Aorta (tissue), 5 donors: ENCODE measurements around the gene TFCP2L1. TPM values are rescaled to one million over a fixed set of nuclear protein-coding genes. Genes with fewer than 3 reads are reported as not detected.
"Not testable (repeated sequence)": the region's sequence is repeated elsewhere in the genome, so short reads cannot be mapped to it uniquely, and the experiment has no call there.

Experiments used
- ATAC-seq: fragments of 200-7000 bp; cut with Tn5 transposase; one replicate; pipeline ENCODE4 v1.9.1; 2022; ENCODE audit warnings: moderate library complexity; ENCODE audit not compliant: low FRiP score
- DNase-seq, 2 donors: peaks; one replicate each; pipeline ENCODE4 v3.0.0-alpha.2; 2020
- H3K27ac ChIP-seq, 2 donors: one replicate each; pipeline ENCODE4 v1.5.1; 2013; ENCODE audit warnings: low read length in 2 of 2, mild to moderate bottlenecking in 2 of 2, moderate library complexity in 2 of 2, control low read depth in 1 of 2, inconsistent platforms in 1 of 2, low read depth in 1 of 2
- H3K27me3 ChIP-seq, 2 donors: one replicate each; pipeline ENCODE4 v1.6.1; 2013; ENCODE audit warnings: control low read depth in 1 of 2, low read length in 1 of 2, mild to moderate bottlenecking in 1 of 2, moderate library complexity in 1 of 2; ENCODE audit not compliant: insufficient read depth in 2 of 2, control insufficient read depth in 1 of 2
- H3K36me3 ChIP-seq, 2 donors: one replicate each; pipeline ENCODE4 v1.6.1; 2013; ENCODE audit warnings: control low read depth in 1 of 2, low read length in 1 of 2, mild to moderate bottlenecking in 1 of 2; ENCODE audit not compliant: insufficient read depth in 2 of 2, control insufficient read depth in 1 of 2
- H3K4me1 ChIP-seq, 2 donors: one replicate each; pipeline ENCODE4 v1.6.1; 2013; ENCODE audit warnings: low read length in 2 of 2, control low read depth in 1 of 2, mild to moderate bottlenecking in 1 of 2, moderate library complexity in 1 of 2; ENCODE audit not compliant: insufficient read depth in 2 of 2, control insufficient read depth in 1 of 2
- H3K4me3 ChIP-seq, 2 donors: one replicate each; pipeline ENCODE4 v1.5.1; 2013; ENCODE audit warnings: low read length in 2 of 2, control low read depth in 1 of 2, mild to moderate bottlenecking in 1 of 2
- H3K9me3 ChIP-seq: one replicate; pipeline ENCODE4 v1.6.1; 2013; ENCODE audit warnings: mild to moderate bottlenecking, low read length; ENCODE audit not compliant: control insufficient read depth
- WGBS, 2 donors: extraction: QIAGEN DNeasy Blood & Tissue Kit; methylation state at CpG; one replicate each; pipeline ENCODE4 v1.1.7; 2013; 5-methylcytosine and 5-hydroxymethylcytosine counted together
- intact Hi-C, 2 donors: fragments of 100-400 bp; cut with DNase I; formaldehyde crosslinking; loops; one replicate each; pipeline versions ENCODE4 v1.14.2 to v1.15.0; 2022
- polyA plus RNA-seq, 2 donors: library from polyadenylated mRNA; stranded (reverse); fragments of 200-250 nt; gene quantifications; one replicate each; pipeline ENCODE4 v1.2.3, GENCODE V29; 2013
- total RNA-seq, 2 donors: library from RNA; stranded (reverse); fragmentation: NEBNext Ultra II Directional; extraction: Animal tissue kit (Norgen Biotek cat#: 25700); gene quantifications; one replicate each; pipeline ENCODE4 v1.2.1, GENCODE V29; 2021
- donor health status: healthy with polysubstance abuse.
- donor health status: Bipolar disorder and iron deficiency.
- donor health status: DM: no; HTN: no; CAD: no.
- donor health status: DM: no; HTN: no; CAD: no.
- donor health status: DM: yes; HTN: yes; CAD: no.

TFCP2L1 gene
- total and polyA plus RNA-seq, 4 donors = 0.03 to 1.7 (median 0.91) TPM

DNA sequence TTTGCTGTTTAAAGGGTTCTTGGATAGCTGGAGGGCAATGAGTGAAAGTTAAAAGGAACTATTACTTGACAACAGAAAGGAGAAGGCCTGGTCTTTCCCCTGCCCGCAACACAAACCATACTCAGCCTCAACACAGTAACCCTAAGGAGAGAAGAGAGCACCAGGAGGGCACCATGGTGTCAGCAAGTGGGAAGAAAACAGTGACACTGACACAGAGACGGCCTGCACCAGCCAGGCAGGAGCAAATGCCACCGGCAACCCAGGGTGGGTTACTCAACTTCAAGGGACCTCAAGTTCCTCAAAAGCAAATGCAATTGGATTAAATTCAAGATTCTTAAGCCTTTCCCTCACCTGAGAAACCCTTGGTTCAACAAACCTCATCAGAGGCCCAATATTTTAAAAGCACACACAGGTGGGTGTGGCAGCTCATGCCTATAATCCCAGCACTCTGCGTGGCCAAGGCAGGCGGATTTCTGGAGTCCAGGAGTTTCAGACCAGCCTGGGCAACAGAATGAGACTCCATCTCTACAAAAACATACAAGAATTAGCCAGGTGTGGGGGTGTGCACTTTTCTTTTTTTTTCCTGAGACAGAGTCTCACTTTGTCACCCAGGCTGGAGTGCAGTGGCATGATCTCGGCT is 52.3 kb downstream of the TFCP2L1 start:
- 91 to 93% methylated on average over 6 of the region's 6 CpGs for WGBS, 2 donors
- Histone ChIP-seq H3K27me3 (no peaks in the 10 kb centered on the region), H3K9me3 (no peaks in the 10 kb centered on the region), H3K27ac (no peak overlapping the region), H3K36me3 (no peaks in the 10 kb centered on the region), H3K4me3 (no peak overlapping the region), H3K4me1 (no peaks in the 10 kb centered on the region)
- ATAC-seq (no peak), DNase-seq (no peak)
- intact Hi-C loops = no loop called here

DNA sequence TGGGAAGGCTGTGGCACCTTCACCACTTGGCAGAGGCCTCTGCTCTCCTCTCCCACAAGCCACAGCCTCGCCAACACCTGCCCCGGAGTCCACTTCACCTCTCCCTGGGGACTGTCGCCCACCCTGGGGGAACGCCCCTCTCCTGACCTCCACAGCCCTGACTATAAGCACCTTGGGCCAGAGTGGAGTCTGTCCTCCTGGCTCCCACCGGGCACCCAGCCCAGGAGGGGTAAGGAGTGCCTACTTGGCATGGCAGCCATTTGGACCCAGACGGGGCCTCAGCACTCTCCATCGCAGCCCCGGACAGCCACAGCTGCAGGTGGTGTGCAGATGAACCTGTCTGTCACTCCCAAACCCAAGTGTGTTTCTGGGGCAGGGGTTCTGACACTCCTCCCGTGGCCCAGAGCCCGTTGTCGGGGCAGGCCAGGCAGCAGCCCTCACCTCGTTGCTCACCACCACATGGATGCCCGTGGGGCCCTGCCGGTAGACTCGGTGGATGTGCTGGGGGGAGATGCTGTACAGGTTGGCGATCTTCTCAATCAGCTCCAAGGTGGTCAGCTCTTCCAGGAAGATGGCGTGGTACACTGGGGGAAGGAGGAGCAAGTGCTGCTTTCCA is 53.5 kb downstream of the TFCP2L1 start:
- H3K4me1 ChIP-seq = no peaks in the 10 kb centered on the region
- no peaks in the 10 kb centered on the region for H3K36me3 ChIP-seq
- H3K27me3 ChIP-seq = no peaks in the 10 kb centered on the region
- 91 to 93% methylated on average over 17 of the region's 17 CpGs for WGBS, 2 donors
- peak; percentile 47 for ATAC-seq
- no peak overlapping the region for H3K27ac ChIP-seq
- no peaks in the 10 kb centered on the region for H3K9me3 ChIP-seq
- no peak overlapping the region for H3K4me3 ChIP-seq
- DNase-seq = peak in 1 of 2 donors; percentile 58
- intact Hi-C loops = no loop called here

DNA sequence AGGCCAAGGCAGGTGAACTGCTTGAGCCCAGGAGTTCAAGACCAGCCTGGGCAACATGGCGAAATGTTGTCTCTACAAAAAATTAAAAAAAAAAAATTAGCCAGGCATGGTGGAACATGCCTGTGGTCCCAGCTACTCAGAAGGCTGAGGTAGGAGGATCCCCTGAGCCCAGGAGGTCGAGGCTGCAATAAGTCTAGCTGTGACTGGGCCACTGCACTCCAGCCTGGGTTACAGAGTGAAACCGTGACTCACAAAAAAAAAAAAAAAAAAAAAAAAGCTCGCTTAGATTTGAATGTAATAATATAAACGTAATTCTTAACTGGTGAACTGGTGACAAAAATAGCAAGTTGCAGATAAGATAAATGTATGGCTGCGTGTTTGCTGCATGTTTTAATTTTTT is 56.5 kb downstream of the TFCP2L1 start:
- Histone ChIP-seq H3K4me1 (no peaks in the 10 kb centered on the region), H3K27me3 (no peaks in the 10 kb centered on the region), H3K4me3 (no peak overlapping the region), H3K36me3 (no peaks in the 10 kb centered on the region), H3K9me3 (no peaks in the 10 kb centered on the region), H3K27ac (no peak overlapping the region)
- ATAC-seq (no peak), DNase-seq (no peak)
- intact Hi-C loops = no loop called here
- 27 to 29% methylated on average over 6 of the region's 6 CpGs for WGBS, 2 donors

DNA sequence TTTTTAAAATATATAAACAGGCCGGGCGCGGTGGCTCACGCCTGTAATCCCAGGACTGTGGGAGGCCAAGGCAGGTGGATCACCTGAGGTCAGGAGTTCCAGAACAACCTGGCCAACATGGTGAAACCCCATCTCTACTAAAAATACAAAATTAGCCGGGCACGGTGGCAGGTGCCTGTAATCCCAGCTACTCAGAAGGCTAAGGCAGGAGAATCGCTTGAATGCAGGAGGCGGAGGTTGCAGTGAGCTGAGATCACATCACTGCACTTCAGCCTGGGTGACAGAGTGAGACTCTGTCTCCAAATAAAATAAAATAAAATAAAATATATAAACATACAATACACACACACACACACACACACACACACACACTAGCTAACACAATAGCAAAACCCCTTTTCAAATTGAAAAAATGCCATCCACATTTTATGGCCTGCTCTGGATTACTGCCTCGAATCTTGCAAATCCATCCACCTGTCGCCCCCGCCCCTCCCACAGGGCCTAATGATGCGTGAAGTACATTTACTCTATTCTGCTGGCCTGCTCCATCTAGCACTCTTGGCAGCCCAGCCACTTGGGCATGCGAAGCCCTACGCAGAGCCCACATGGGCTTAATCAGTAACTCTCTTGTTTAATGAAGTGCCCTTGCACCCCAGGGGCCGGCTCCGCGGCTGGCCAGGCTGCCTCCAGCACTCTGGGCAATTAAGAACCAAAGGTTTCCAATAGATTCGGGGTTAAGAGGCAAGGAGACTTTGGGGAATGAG is 57.4 kb downstream of the TFCP2L1 start:
- H3K4me3 ChIP-seq, H3K9me3 ChIP-seq, ATAC-seq, H3K4me1 ChIP-seq, H3K36me3 ChIP-seq, H3K27ac ChIP-seq, H3K27me3 ChIP-seq, intact Hi-C loops: not testable (repeated sequence)
- WGBS, 2 donors = 90% methylated on average over 18 of the region's 18 CpGs
- DNase-seq = peak in 1 of 2 donors; percentile 45

DNA sequence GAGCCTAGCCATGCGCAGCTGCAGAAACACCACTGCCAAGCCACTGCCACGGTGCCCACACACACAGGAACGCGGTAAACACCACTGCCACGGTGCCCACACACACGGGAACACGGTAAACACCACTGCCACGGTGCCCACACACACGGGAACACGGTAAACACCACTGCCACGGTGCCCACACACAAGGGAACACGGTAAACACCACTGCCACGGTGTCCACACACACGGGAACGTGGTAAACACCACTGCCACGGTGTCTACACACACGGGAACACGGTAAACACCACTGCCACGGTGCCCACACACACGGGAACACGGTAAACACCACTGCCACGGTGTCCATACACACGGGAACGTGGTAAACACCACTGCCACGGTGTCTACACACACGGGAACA is 59.3 kb downstream of the TFCP2L1 start:
- 93 to 95% methylated on average over 26 of the region's 26 CpGs for WGBS, 2 donors
- H3K4me1 ChIP-seq, H3K36me3 ChIP-seq, H3K27ac ChIP-seq, DNase-seq, ATAC-seq, H3K4me3 ChIP-seq, H3K9me3 ChIP-seq, intact Hi-C loops, H3K27me3 ChIP-seq: not testable (repeated sequence)

DNA sequence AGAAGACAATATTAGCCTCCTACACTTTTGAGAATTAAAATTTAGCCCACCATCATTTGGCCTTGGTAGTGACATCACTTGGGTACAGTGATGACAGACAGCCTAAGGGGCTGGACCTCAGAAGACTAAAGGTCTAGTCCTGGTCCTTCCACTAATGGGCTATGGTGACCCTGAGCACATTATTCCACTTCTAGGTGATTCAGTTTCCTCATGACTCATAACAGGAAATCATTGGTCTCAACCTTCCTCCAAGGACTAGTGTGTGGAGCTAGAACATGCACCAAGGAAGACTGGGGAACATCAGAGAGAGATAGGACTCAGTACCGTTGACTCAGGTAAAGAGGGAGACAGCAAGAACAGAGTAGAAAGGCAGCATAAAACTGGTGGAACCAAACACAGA is 64.0 kb downstream of the TFCP2L1 start:
- no peaks in the 10 kb centered on the region for H3K4me1 ChIP-seq
- no peak overlapping the region for H3K4me3 ChIP-seq
- ATAC-seq (no peak), DNase-seq (no peak)
- no peaks in the 10 kb centered on the region for H3K27me3 ChIP-seq
- 87 to 93% methylated on average over 1 of the region's 1 CpG for WGBS, 2 donors
- intact Hi-C loops = no loop called here
- H3K36me3 ChIP-seq = no peaks in the 10 kb centered on the region
- no peak overlapping the region for H3K27ac ChIP-seq
- no peaks in the 10 kb centered on the region for H3K9me3 ChIP-seq

DNA sequence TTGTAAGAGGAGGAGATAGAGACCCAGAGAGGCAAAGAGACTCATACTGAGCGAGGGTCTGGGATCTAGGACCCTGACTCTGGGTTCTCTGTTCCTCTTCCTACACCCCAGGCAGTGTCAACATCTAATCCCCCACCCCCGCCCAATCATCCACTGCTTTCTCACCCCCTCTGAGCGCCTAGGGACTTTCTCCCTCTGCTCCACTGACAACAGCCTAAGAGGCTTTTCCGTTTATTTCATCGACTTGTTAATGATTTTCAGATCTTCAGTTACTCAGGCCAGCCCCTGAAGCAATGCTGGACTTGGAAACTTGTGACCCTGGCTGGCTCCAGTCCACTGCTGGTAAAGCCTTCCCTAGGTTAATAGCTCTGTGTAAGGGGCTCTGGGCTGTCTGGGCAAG is 65.1 kb downstream of the TFCP2L1 start:
- no peak for ATAC-seq
- WGBS, 2 donors = 80% methylated on average over 5 of the region's 5 CpGs

DNA sequence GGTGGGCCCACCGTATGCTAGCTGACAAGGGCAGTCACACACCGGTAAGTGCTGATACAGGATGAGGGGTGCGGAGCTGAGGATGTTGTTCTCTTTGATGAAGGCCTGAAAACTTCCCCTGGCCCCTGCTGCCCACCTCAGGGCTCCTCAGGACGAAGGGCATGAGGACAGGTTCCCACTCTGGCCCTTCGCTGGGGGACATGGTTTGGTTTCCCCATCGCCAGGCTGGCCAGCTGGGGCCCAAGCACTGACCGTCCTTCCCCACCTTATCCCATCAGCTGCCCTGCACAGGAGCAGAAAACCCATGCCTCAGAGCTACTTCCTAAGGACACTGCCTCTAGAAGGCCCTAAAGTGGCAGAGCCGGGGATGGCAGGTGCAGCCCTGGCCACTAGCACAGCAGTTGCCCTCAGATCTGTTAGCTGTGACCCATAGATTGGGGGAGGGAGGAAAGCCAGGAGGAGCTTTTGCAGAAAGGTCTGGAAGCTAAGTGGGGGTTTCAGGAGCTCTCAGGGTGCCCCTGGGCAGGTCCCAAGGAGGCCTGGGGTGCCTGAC is 66.5 kb downstream of the TFCP2L1 start:
- Histone ChIP-seq H3K27me3 (no peaks in the 10 kb centered on the region), H3K4me1 (no peaks in the 10 kb centered on the region), H3K27ac (no peak overlapping the region), H3K36me3 (no peaks in the 10 kb centered on the region), H3K4me3 (no peak overlapping the region), H3K9me3 (no peaks in the 10 kb centered on the region)
- intact Hi-C loops = no loop called here
- no peak for DNase-seq
- 83 to 89% methylated on average over 8 of the region's 8 CpGs for WGBS, 2 donors
- no peak for ATAC-seq

More for the DNA sequence above, 65.1 kb downstream of the TFCP2L1 start:
- no peak for DNase-seq
- H3K9me3 ChIP-seq = no peaks in the 10 kb centered on the region
- no peaks in the 10 kb centered on the region for H3K4me1 ChIP-seq
- no peaks in the 10 kb centered on the region for H3K27me3 ChIP-seq
- H3K4me3 ChIP-seq = no peak overlapping the region
- no peaks in the 10 kb centered on the region for H3K36me3 ChIP-seq
- intact Hi-C loops = no loop called here
- H3K27ac ChIP-seq = no peak overlapping the region
